Common myeloid progenitor, CD34-positive (primary cell): Measurements from ENCODE around the gene MBOAT2.

Source experiments
- CTCF ChIA-PET: fragments of 350-600 bp; sonication (Branson Sonifier 250); formaldehyde crosslinking; loops from one replicate; lab custom pipeline; 2021; ENCODE audit warnings: antibody characterized with exemption; lab: Charles Lee
- POLR2A ChIA-PET: fragments of 350-600 bp; sonication (Branson Sonifier 250); formaldehyde crosslinking; loops from one replicate; lab custom pipeline; 2021; ENCODE audit warnings: antibody characterized with exemption; lab: Charles Lee
- DNase-seq, 3 donors: peaks; one replicate each; pipeline versions ENCODE4 v3.0.0 to v3.0.0-alpha.2; 2013
- H3K27ac ChIP-seq, 2 experiments: 1 replicate in 1 of 2; 2 replicates in 1 of 2; pipeline ENCODE4 v1.7.0; 2013; ENCODE audit warnings: inconsistent platforms in 2 of 2, low read length in 2 of 2, mild to moderate bottlenecking in 2 of 2, low read depth in 1 of 2, moderate library complexity in 1 of 2; ENCODE audit not compliant: severe bottlenecking in 2 of 2, insufficient read depth in 1 of 2, poor library complexity in 1 of 2
- H3K27me3 ChIP-seq, 5 experiments: replicated peaks in 2 of 5; 1 replicate in 3 of 5; 2 replicates in 2 of 5; pipeline versions ENCODE4 v1.6.1 to v1.7.0; 2013; ENCODE audit warnings: low read length in 4 of 5, mild to moderate bottlenecking in 2 of 5, moderate library complexity in 2 of 5, inconsistent platforms in 1 of 5; ENCODE audit not compliant: insufficient read depth in 5 of 5, control insufficient read depth in 4 of 5
- H3K36me3 ChIP-seq, 4 experiments: 1 replicate in 2 of 4; 2 replicates in 2 of 4; pipeline versions ENCODE4 v1.6.1 to v1.7.0; 2013; ENCODE audit warnings: low read length in 3 of 4, control low read depth in 1 of 4, mild to moderate bottlenecking in 1 of 4; ENCODE audit not compliant: control insufficient read depth in 4 of 4, insufficient read depth in 4 of 4
- H3K4me1 ChIP-seq, 4 experiments: 1 replicate in 3 of 4; 2 replicates in 1 of 4; pipeline versions ENCODE4 v1.6.1 to v1.7.1; 2013; ENCODE audit warnings: low read length in 3 of 4, mild to moderate bottlenecking in 3 of 4, control low read depth in 1 of 4, inconsistent platforms in 1 of 4, moderate library complexity in 1 of 4; ENCODE audit not compliant: control insufficient read depth in 4 of 4, insufficient read depth in 4 of 4; ENCODE audit errors: control extremely low read depth in 1 of 4
- H3K4me3 ChIP-seq, 7 experiments: 1 replicate in 4 of 7; 2 replicates in 3 of 7; pipeline versions ENCODE4 v1.5.1 to v1.7.0; 2013; ENCODE audit warnings: mild to moderate bottlenecking in 7 of 7, low read length in 6 of 7, moderate library complexity in 6 of 7, inconsistent platforms in 2 of 7, low read depth in 2 of 7, control low read depth in 1 of 7; ENCODE audit not compliant: insufficient read depth in 4 of 7, control insufficient read depth in 1 of 7; ENCODE audit errors: extremely low read depth in 1 of 7
- H3K9me3 ChIP-seq, 5 experiments: 1 replicate in 4 of 5; 2 replicates in 1 of 5; pipeline versions ENCODE4 v1.6.1 to v1.7.1; 2013; ENCODE audit warnings: low read length in 4 of 5, mild to moderate bottlenecking in 2 of 5, inconsistent platforms in 1 of 5, low read depth in 1 of 5, moderate library complexity in 1 of 5; ENCODE audit not compliant: control insufficient read depth in 4 of 5, insufficient read depth in 2 of 5; ENCODE audit errors: control extremely low read depth in 1 of 5
- whole genome bisulfite sequencing: methylation state at CpG from one replicate; pipeline ENCODE4 v1.1.5; 2013; ENCODE audit not compliant: insufficient coverage; 5-methylcytosine and 5-hydroxymethylcytosine counted together

MBOAT2 gene

GRCh38 chr2:8839189-8839965 lies 164.1 kb downstream of the MBOAT2 start:
- peaks cover 7 to 12% (median 8%) of the 10 kb centered on the region in 4 experiments for H3K4me1 ChIP-seq
- 75% methylated on average over 3 of the region's 5 CpGs for WGBS
- no peaks in the 10 kb centered on the region for H3K27me3 ChIP-seq
- H3K27ac ChIP-seq = no peak overlapping the region
- no peak for DNase-seq
- no peaks in the 10 kb centered on the region for H3K36me3 ChIP-seq
- POLR2A ChIA-PET = no interaction called here
- H3K4me3 ChIP-seq = no peak overlapping the region
- H3K9me3 ChIP-seq = no peaks in the 10 kb centered on the region
- CTCF ChIA-PET = no interaction called here

GRCh38 chr2:8837795-8838140 lies 165.7 kb downstream of the MBOAT2 start:
- Histone ChIP-seq H3K27ac (peak overlapping the region in 1 of 2 experiments; percentile 83), H3K4me1 (peaks cover 7 to 12% (median 8%) of the 10 kb centered on the region in 4 experiments), H3K27me3 (no peaks in the 10 kb centered on the region), H3K9me3 (no peaks in the 10 kb centered on the region), H3K4me3 (peak overlapping the region in 5 of 7 experiments; percentile 8 to 98 (median 84)), H3K36me3 (no peaks in the 10 kb centered on the region)
- 91% methylated on average over 6 of the region's 11 CpGs for WGBS
- POLR2A ChIA-PET = interaction anchor here (0.6 to 1.1 kb wide), 2 partner anchors 11 to 170 kb away, joined by 3 to 6 read pairs; no protein-coding TSS in a partner anchor
- CTCF ChIA-PET = interaction anchor here (0.6 kb wide), 1 partner anchor 1716 kb away, joined by 4 read pairs; no protein-coding TSS in a partner anchor
- no peak for DNase-seq

- Histone ChIP-seq H3K4me1 (peaks cover 7 to 12% (median 8%) of the 10 kb centered on the region in 4 experiments), H3K27ac (peak within 1 kb of the TSS; percentile 48 to 83), H3K4me3 (peak within 1 kb of the TSS; percentile 68 to 98 (median 87)), H3K9me3 (no peaks in the 10 kb centered on the region), H3K36me3 (no peaks in the 10 kb centered on the region), H3K27me3 (no peaks in the 10 kb centered on the region)
- CTCF ChIA-PET = interaction anchor here (0.6 kb wide), 1 partner anchor 1716 kb away, joined by 4 read pairs; no protein-coding TSS in a partner anchor
- peak; percentile 85 to 88 (median 88) for DNase-seq
- under 1% methylated on average over 41 of the region's 67 CpGs for WGBS
- POLR2A ChIA-PET = interaction anchor here (0.6 to 1.1 kb wide), 2 partner anchors 10 to 170 kb away, joined by 3 to 6 read pairs; no protein-coding TSS in a partner anchor
Observed at GRCh38 chr2:8836971-8837794, 166.3 kb downstream of the MBOAT2 start, which contains the start of gene KIDINS220. KIDINS220 (minus strand) TSS chr2:8837613; CDS start chr2:8827093, 10,520 bp downstream.

GRCh38 chr2:8835279-8835678 lies 168.2 kb downstream of the MBOAT2 start:
- DNase-seq = no peak
- POLR2A ChIA-PET = no interaction called here
- H3K27ac ChIP-seq = no peak overlapping the region
- peaks cover 4 to 12% (median 7%) of the 10 kb centered on the region in 4 experiments for H3K4me1 ChIP-seq
- H3K36me3 ChIP-seq = no peaks in the 10 kb centered on the region
- H3K9me3 ChIP-seq = no peaks in the 10 kb centered on the region
- no peak overlapping the region for H3K4me3 ChIP-seq
- CTCF ChIA-PET = interaction anchor here (1.6 kb wide), 1 partner anchor 34 kb away, joined by 3 read pairs; no protein-coding TSS in a partner anchor
- no peaks in the 10 kb centered on the region for H3K27me3 ChIP-seq

- POLR2A ChIA-PET = no interaction called here
- Histone ChIP-seq H3K36me3 (no peaks in the 10 kb centered on the region), H3K4me1 (peaks cover 4 to 12% (median 7%) of the 10 kb centered on the region in 4 experiments), H3K4me3 (no peak overlapping the region), H3K27me3 (no peaks in the 10 kb centered on the region), H3K27ac (no peak overlapping the region), H3K9me3 (no peaks in the 10 kb centered on the region)
- DNase-seq = no peak
- 100% methylated on average over 7 of the region's 7 CpGs for WGBS
- CTCF ChIA-PET = interaction anchor here (1.6 kb wide), 1 partner anchor 32 kb away, joined by 3 read pairs; no protein-coding TSS in a partner anchor
Observed at GRCh38 chr2:8833853-8834252, 169.6 kb downstream of the MBOAT2 start.

- Histone ChIP-seq H3K36me3 (peaks cover 0 to 2% (median 0%) of the 10 kb centered on the region in 4 experiments), H3K27me3 (no peaks in the 10 kb centered on the region), H3K27ac (no peak overlapping the region), H3K4me1 (peaks cover 3 to 6% (median 6%) of the 10 kb centered on the region in 4 experiments), H3K9me3 (no peaks in the 10 kb centered on the region), H3K4me3 (no peak overlapping the region)
- 100% methylated on average over 2 of the region's 2 CpGs for WGBS
- ChIA-PET CTCF (interaction anchor here (1.0 to 1.1 kb wide), 2 partner anchors 9 to 18 kb away, joined by 4 read pairs; no protein-coding TSS in a partner anchor), POLR2A (no interaction called here)
- no peak for DNase-seq
Observed at GRCh38 chr2:8831516-8831915, 172.0 kb downstream of the MBOAT2 start.
